ENCODE measurements around the gene POLL. TPM values are rescaled to one million over a fixed set of nuclear protein-coding genes. Genes with fewer than 3 reads are reported as not detected.

The POLL gene
- total RNA-seq, 2 donors from 2014 or later = 23.3 to 33.9 TPM

DNA sequence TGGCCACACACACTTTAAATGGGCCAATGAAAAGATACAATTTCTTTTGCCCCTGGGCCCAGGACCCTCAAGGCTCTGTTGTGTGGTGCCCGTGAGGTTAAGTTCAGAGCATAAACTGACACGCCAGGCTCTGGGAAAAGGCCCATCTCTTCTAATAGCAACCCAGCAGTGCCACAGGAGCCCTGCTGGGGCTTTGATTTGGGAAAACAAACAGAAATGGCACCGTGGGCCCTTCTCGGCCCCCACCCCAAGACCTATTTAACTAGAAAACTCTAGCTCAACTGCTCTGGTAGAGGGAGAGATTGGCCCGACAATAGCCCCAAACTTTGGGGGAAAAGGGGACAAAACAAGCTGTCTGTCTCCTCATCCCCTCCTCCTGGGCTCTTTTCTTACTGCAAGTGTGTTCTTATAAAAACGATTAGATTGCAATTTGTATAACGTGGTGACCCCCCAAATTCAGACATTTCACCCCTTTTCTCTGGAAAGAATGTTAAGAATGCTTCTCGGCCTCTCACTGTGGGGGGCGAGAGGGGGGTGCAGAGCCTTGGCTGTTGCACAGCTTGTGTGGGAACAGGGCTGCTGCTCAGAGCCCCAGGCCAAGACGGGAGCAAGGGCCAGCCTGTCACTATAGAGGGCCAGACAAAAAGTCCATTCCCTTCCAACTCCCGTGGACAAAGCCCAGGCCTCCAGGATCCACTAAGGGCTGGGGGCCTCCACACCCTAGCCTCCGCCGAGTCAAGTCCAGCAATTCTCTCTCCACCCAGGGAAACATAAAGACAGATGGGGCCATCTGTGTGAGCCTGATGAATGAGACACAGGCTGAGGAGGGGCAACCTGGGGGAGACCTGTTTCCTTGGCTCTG, 26.8 kb upstream of the POLL start:
- Histone ChIP-seq H3K27ac (no peak overlapping the region), H3K4me3 (no peak overlapping the region), H3K36me3 (no peaks in the 10 kb centered on the region), H3K9ac (ENCODE audit: low read depth in 2 of 2, low read length in 2 of 2) (no peak overlapping the region), H3K9me3 (no peaks in the 10 kb centered on the region), H3K27me3 (no peaks in the 10 kb centered on the region), H3K4me1 (no peaks in the 10 kb centered on the region)
- intact Hi-C loops (cut with DNase I) = no loop called here
- TF ChIP-seq, protein P1, sequence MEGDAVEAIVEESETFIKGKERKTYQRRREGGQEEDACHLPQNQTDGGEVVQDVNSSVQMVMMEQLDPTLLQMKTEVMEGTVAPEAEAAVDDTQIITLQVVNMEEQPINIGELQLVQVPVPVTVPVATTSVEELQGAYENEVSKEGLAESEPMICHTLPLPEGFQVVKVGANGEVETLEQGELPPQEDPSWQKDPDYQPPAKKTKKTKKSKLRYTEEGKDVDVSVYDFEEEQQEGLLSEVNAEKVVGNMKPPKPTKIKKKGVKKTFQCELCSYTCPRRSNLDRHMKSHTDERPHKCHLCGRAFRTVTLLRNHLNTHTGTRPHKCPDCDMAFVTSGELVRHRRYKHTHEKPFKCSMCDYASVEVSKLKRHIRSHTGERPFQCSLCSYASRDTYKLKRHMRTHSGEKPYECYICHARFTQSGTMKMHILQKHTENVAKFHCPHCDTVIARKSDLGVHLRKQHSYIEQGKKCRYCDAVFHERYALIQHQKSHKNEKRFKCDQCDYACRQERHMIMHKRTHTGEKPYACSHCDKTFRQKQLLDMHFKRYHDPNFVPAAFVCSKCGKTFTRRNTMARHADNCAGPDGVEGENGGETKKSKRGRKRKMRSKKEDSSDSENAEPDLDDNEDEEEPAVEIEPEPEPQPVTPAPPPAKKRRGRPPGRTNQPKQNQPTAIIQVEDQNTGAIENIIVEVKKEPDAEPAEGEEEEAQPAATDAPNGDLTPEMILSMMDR (IDR thresholded peaks at IDR 0.05) = no peak
- no peak for DNase-seq

DNA sequence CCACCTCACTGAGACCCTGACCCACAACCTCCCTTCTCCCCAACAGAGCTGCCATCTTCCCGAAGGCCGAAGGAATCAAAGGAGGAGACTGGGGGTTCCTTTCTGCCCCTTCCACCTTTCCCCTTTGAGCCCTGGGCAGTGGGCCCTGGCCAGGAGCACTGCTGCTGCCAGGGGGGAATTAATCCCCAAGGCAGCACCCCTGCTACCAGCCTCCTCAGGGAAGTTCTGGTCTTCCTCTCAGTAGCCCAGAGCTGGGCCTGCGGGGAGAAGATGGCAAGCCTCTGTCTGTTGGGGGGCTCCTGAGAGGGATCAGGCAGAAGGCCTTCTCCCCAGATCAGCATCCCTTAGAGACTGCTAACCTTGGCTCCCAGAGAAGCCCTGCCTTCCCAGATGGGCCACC, 25.6 kb upstream of the POLL start:
- no peaks in the 10 kb centered on the region for H3K36me3 ChIP-seq
- intact Hi-C loops (cut with DNase I) = no loop called here

DNA sequence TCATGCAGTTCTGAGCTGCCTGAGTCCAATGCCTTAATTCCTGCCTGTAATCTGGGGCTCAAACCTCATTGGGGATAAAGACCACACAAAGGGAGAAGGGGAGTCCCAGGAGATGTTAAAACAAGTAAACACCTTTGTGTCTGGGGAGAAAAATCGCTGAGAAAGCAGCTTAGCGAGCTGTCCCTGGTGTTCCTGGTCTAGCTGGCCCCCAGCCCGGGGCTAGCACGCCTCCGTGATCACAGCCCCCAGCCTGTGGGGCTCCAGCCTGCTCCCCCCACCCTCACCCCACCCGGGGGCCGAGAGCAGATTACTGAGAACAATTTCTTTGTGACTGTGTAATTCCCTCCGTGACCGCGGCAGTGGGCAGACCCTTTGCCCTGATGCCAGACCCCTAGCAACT, 24.8 kb upstream of the POLL start:
- no peaks in the 10 kb centered on the region for H3K4me1 ChIP-seq
- no peak for DNase-seq
- no peaks in the 10 kb centered on the region for H3K36me3 ChIP-seq
- H3K9me3 ChIP-seq = no peaks in the 10 kb centered on the region
- no peak overlapping the region for H3K27ac ChIP-seq
- no peak overlapping the region for H3K4me3 ChIP-seq
- H3K9ac ChIP-seq (ENCODE audit: low read depth in 2 of 2, low read length in 2 of 2) = no peak overlapping the region
- no peaks in the 10 kb centered on the region for H3K27me3 ChIP-seq
- TF ChIP-seq, protein P1 (IDR thresholded peaks at IDR 0.05) = no peak
- intact Hi-C loops (cut with DNase I) = no loop called here

More for the DNA sequence above, 25.6 kb upstream of the POLL start:
- H3K27ac ChIP-seq = no peak overlapping the region
- no peak for DNase-seq
- no peak overlapping the region for H3K9ac ChIP-seq (ENCODE audit: low read depth in 2 of 2, low read length in 2 of 2)
- H3K9me3 ChIP-seq = no peaks in the 10 kb centered on the region
- no peaks in the 10 kb centered on the region for H3K4me1 ChIP-seq
- no peak overlapping the region for H3K4me3 ChIP-seq
- TF ChIP-seq, protein P1 (IDR thresholded peaks at IDR 0.05) = no peak
- no peaks in the 10 kb centered on the region for H3K27me3 ChIP-seq

DNA sequence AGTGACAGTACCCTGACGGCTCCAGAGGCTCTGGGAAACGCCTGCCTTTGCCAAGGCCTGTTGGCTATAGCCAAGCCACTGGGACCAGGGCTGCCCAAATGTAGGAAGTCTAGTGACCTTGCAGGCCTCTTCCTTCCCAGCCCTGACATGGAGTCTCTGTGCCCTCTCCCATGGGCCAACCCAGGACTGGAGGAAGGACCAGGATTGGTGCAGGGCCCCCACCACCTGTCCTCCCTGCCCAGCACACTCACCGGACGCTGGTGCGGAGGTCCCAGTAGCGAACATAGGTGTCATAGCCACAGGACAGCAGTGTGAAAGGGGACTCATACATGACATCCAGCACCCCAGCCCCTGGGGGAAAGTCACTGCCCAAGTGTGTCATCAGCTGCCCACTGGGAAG, 24.0 kb upstream of the POLL start:
- H3K27ac ChIP-seq = no peak overlapping the region
- TF ChIP-seq, protein P1 (IDR thresholded peaks at IDR 0.05) = no peak
- H3K27me3 ChIP-seq = no peaks in the 10 kb centered on the region
- no peaks in the 10 kb centered on the region for H3K9me3 ChIP-seq
- intact Hi-C loops (cut with DNase I) = no loop called here
- DNase-seq = no peak
- H3K4me3 ChIP-seq = no peak overlapping the region
- H3K4me1 ChIP-seq = no peaks in the 10 kb centered on the region
- no peak overlapping the region for H3K9ac ChIP-seq (ENCODE audit: low read depth in 2 of 2, low read length in 2 of 2)
- H3K36me3 ChIP-seq = no peaks in the 10 kb centered on the region

DNA sequence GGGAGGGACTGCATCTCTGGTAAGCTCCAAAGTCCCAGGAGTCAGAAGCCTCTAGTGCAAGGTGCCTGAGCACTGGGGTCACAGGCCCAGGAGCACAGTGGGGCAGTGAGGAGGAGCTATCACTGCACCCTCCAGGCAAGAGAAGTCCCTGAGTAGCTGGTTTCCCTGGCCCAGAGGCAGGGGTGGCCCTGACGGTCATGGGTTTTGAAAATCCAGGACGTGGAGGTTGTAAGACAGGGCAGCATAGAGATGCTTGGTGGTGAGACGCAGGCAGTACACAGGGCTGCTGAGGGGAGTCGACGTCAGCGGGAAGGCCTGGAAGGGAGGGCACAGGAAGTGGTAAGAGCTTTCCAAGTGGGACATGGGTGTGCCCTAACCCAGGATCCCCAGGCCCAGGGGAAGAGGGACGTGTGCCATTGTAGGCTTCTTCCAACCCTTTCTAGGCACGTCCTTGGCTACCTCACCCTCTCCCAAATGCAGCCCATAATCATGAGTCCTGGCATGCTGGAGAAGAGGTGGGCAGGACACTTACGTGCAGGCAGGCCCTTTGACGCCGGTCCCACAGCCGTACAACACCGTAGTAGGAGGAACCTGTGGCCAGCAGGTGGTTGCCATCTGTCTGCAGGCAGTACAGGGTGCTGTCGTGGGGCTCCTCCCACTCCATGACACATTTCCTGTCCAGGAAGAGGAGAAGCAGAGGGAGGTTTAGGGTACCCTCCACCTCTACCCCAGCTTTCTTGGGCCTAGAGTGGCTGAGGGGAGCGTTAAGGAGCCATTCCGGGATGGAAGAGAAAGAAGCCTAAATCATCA, 23.2 kb upstream of the POLL start:
- Histone ChIP-seq H3K27ac (no peak overlapping the region), H3K36me3 (no peaks in the 10 kb centered on the region), H3K9me3 (no peaks in the 10 kb centered on the region), H3K9ac (ENCODE audit: low read depth in 2 of 2, low read length in 2 of 2) (no peak overlapping the region), H3K4me1 (no peaks in the 10 kb centered on the region), H3K4me3 (no peak overlapping the region), H3K27me3 (no peaks in the 10 kb centered on the region)
- TF ChIP-seq, protein P1 (IDR thresholded peaks at IDR 0.05) = no peak
- DNase-seq = no peak
- intact Hi-C loops (cut with DNase I) = no loop called here
